Gastroesophageal sphincter (tissue), 3 donors: ENCODE results near the gene GALNT7.

Experiments used
- CTCF ChIP-seq, 4 experiments: fragments of 200-600 bp in 2 of 4; fragments of 450-650 bp in 2 of 4; sonication (generic) in 1 of 4; IDR thresholded peaks; one replicate each; pipeline ENCODE4 v1.5.1; 2017 to 2019; ENCODE audit warnings: antibody characterized with exemption in 4 of 4, mild to moderate bottlenecking in 2 of 4, moderate library complexity in 2 of 4
- EP300 ChIP-seq: sonication (generic); formaldehyde crosslinking; IDR thresholded peaks from one replicate; pipeline ENCODE4 v1.6.1; 2017; ENCODE audit warnings: antibody characterized with exemption, mild to moderate bottlenecking
- POLR2A ChIP-seq, 2 donors: fragments of 450-650 bp; IDR thresholded peaks; one replicate each; pipeline ENCODE4 v1.6.1; 2017; ENCODE audit warnings: antibody characterized with exemption in 2 of 2, mild to moderate bottlenecking in 2 of 2, moderate library complexity in 1 of 2
- POLR2AphosphoS5 ChIP-seq: sonication (generic); formaldehyde crosslinking; IDR thresholded peaks from one replicate; pipeline ENCODE4 v1.6.1; 2017; ENCODE audit warnings: antibody characterized with exemption

- TF ChIP-seq POLR2A (IDR thresholded peaks at IDR 0.05) (no peak), CTCF (IDR thresholded peaks at IDR 0.05) (no peak), EP300 (no peak), POLR2AphosphoS5 (no peak)
These were observed 1.7 kb downstream of the GALNT7 start for GRCh38 chr4:173170182-173170778.
